ENCODE data around the gene GRIN1. TPM values are rescaled to one million over a fixed set of nuclear protein-coding genes. Genes with fewer than 3 reads are reported as not detected.

GRIN1 gene
- total and polyA plus RNA-seq, 2 donors (not counting 3 experiments of a cell fraction or from before 2014, with no cell fraction given) = not detected

- H3K4me1 ChIP-seq (ENCODE audit: control insufficient read depth, extremely low read depth, insufficient read depth, low read length) = peaks cover 6% of the 10 kb centered on the region
- peak; percentile 20 for DNase-seq (ENCODE audit: low read depth, low spot score)
These were observed 37.6 kb downstream of the GRIN1 start for GRCh38 chr9:137176302-137177182.

More at GRCh38 chr9:137176302-137177182, 37.6 kb downstream of the GRIN1 start:
- dilution Hi-C loops (cut with MboI; ENCODE audit: extremely low pct_ligation_motif_present, low sequenced_read_pairs) (no loop called here), intact Hi-C loops (cut with micrococcal nuclease) (loop anchor here (2.0 to 5.0 kb wide), 2 partner anchors 50 to 59 kb away; partner anchors contain the start of gene RNF224)
- no peak overlapping the region for H3K9ac ChIP-seq (replicated peaks; ENCODE audit: extremely low read depth, insufficient read depth, low read length)
- H3K4me2 ChIP-seq (ENCODE audit: insufficient read depth, low read length) = no peak overlapping the region
- CTCF ChIA-PET = interaction anchor here (0.6 to 3.6 kb wide), 21 partner anchors 9 to 130 kb away, joined by 3 to 26 read pairs (median 5); partner anchors contain the start of genes ANAPC2, CYSRT1, RNF224 and SSNA1
- FAIRE-seq = peak; percentile 74
- POLR2A ChIA-PET = no interaction called here
- no peaks in the 10 kb centered on the region for H4K20me1 ChIP-seq (replicated peaks; ENCODE audit: control insufficient read depth, extremely low read depth, insufficient read depth, low read length)
- H3K27me3 ChIP-seq (ENCODE audit: control insufficient read depth in 2 of 2, insufficient read depth in 2 of 2, low read length in 2 of 2) = no peaks in the 10 kb centered on the region
- no peaks in the 10 kb centered on the region for H3K9me1 ChIP-seq (replicated peaks; ENCODE audit: control insufficient read depth, extremely low read depth, insufficient read depth, low read length)
- no peaks in the 10 kb centered on the region for H3K79me2 ChIP-seq (ENCODE audit: control insufficient read depth, insufficient read depth, low read length)
- no peak overlapping the region for H3K27ac ChIP-seq (ENCODE audit: insufficient read depth, low read depth, low read length)
- H3K4me3 ChIP-seq (replicated peaks in 1 of 3; ENCODE audit: insufficient read depth in 1 of 3, low read depth in 1 of 3, low read length in 3 of 3) = no peak overlapping the region
- no TSS peak for BruUV-seq (replicated peaks)
- no peaks in the 10 kb centered on the region for H3K9me3 ChIP-seq (replicated peaks; ENCODE audit: control insufficient read depth, insufficient read depth, low read length)
- peaks cover 0 to 24% of the 10 kb centered on the region in 2 experiments for H3K36me3 ChIP-seq (ENCODE audit: control insufficient read depth in 2 of 2, extremely low read depth in 1 of 2, insufficient read depth in 2 of 2, low read length in 2 of 2)
- H2AFZ ChIP-seq (ENCODE audit: low read depth, low read length) = no peak overlapping the region
- no peak for TF ChIP-seq FOS (IDR thresholded peaks at IDR 0.05; ENCODE audit: borderline replicate concordance, insufficient read depth, low read length)
- TF ChIP-seq MYC (IDR thresholded peaks at IDR 0.05; ENCODE audit: low read depth, low read length) = no peak
- no peak for TF ChIP-seq EZH2 (IDR thresholded peaks at IDR 0.05; ENCODE audit: borderline replicate concordance, low read depth, low read length, severe bottlenecking)
- no peak for TF ChIP-seq GATA2 (IDR thresholded peaks at IDR 0.05; ENCODE audit: insufficient read depth, insufficient read length, low read depth, low read length)
- no peak for TF ChIP-seq POLR2AphosphoS5 (IDR thresholded peaks at IDR 0.05; ENCODE audit: insufficient read depth, low read depth, low read length)
- peak; percentile 48 to 66 for TF ChIP-seq CTCF (IDR thresholded peaks at IDR 0.05; ENCODE audit: extremely low read depth in 1 of 2, insufficient read depth in 1 of 2, low read depth in 1 of 2, low read length in 2 of 2)
- no peak for TF ChIP-seq POLR2A (IDR thresholded peaks at IDR 0.05; ENCODE audit: low read depth, low read length)
